H1 (cell line): ENCODE data around the gene TSC22D3. TPM values are rescaled to one million over a fixed set of nuclear protein-coding genes. Genes with fewer than 3 reads are reported as not detected.

Experiments
- polyA plus RNA-seq, 7 experiments: library from polyadenylated mRNA; depleted of rRNA in 3 of 7; stranded (reverse) in 5 of 7; unstranded in 2 of 7; fragments of >200 nt in 5 of 7; fragments of 200-250 nt in 2 of 7; gene quantifications; 1 replicate in 5 of 7; 2 replicates in 1 of 7; 4 replicates in 1 of 7; pipeline versions ENCODE4 v1.2.1 to v1.2.3, GENCODE V29; 2011 to 2013; ENCODE audit warnings: missing spikeins in 2 of 7, mixed read lengths in 2 of 7
- total RNA-seq: library from RNA; stranded (reverse); fragmentation: NEBNext Ultra II Directional; extraction: Animal tissue kit (Norgen Biotek cat#: 25700); gene quantifications from 2 replicates; pipeline ENCODE4 v1.2.1, GENCODE V29; 2021
- TF ChIP-seq, protein P1 (sequence below): IDR thresholded peaks from 2 replicates; pipeline ENCODE4 v1.6.1; 2012; ENCODE audit warnings: inconsistent platforms

TSC22D3 gene
- total and polyA plus RNA-seq, 2 of the 8 experiments (the other 6 are each of a cell fraction or from before 2014, with no cell fraction given) = 7.6 to 12.9 TPM

DNA sequence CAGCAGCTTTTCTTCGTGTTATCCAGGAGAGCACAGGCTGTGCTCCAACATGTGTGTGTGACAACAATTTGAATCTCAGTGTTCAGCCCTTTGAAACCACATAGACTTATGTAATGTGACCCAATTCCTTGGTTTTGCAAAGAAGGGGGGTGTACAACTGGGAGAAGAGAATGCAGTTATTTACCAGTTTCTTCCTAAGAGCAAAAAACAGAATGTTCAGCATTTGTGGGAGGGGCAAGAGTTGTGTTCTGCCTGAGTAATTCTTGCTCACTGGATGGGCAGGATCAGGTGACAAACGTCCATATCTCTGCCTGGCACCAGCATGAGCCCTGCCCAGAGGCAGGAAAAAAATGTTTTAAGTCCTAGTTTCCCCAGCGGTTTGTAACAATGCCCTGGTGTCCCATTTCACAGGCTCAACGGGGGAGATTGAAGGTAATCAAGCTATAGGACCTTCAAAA lies 75.2 kb downstream of the TSC22D3 start (continued):
- TF ChIP-seq, protein P1, sequence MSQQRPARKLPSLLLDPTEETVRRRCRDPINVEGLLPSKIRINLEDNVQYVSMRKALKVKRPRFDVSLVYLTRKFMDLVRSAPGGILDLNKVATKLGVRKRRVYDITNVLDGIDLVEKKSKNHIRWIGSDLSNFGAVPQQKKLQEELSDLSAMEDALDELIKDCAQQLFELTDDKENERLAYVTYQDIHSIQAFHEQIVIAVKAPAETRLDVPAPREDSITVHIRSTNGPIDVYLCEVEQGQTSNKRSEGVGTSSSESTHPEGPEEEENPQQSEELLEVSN = no peak
